CD4-positive, alpha-beta T cell treated with Interferon gamma for 1 hour (primary cell): Measurements from ENCODE around the gene OR5AU1.

Source experiments
- DNase-seq: peaks from one replicate; pipeline ENCODE4 v3.0.0-alpha.2; 2020

The OR5AU1 gene

DNA sequence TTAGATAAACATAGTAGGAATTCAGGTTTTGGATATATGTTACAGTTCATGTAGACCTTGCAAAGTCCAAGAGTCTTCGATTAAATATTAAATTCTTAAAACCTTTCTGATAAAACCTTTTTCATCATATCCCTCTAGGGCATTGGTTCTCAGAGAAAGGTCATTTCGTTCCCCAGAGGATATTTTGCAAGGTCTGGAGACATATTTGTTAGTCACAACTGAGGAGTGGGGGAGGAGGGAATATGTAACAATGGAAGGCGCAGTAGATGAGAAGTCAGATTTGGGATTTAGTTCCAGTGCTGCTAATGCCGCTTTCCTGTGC lies 49.7 kb downstream of the OR5AU1 start:
- DNase-seq, result no peak

DNA sequence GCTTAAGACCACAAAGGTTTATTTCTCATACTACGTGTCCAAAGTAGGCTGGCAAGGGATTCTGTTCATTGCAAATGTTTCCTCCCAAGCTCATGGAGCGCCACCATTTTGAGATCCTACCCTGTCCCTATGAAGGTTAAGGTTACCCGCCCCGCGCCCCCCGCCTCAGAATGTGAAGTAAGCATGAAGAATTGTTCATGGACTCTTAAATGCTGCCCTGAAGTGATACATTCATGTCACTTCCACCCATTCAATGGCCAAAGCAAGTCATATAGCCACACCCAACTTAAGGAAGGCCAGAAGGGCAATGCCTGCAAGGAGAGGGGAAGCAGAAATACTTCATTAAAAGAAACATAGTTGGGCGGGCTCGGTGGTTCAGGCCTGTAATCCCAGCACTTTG lies 50.8 kb downstream of the OR5AU1 start:
- no peak for DNase-seq
